Naive thymus-derived CD4-positive, alpha-beta T cell (primary cell): ENCODE data around the gene TMEM260. TPM values are rescaled to one million over a fixed set of nuclear protein-coding genes. Genes with fewer than 3 reads are reported as not detected.

Experiments used
- ATAC-seq: fragments of 150-1000 bp; cut with Tn5 transposase; 2 replicates; pipeline ENCODE4 v1.10.0; 2021; ENCODE audit warnings: mild to moderate bottlenecking, moderate library complexity
- CTCF ChIA-PET: fragments of 350-600 bp; sonication (Branson Sonifier 250); formaldehyde crosslinking; loops from one replicate; lab custom pipeline; 2021; ENCODE audit warnings: antibody characterized with exemption; lab: Charles Lee
- POLR2A ChIA-PET: fragments of 350-600 bp; sonication (Branson Sonifier 250); formaldehyde crosslinking; loops from one replicate; lab custom pipeline; 2021; ENCODE audit warnings: antibody characterized with exemption, inconsistent platforms; lab: Charles Lee
- DNase-seq, 9 donors: peaks; one replicate each; pipeline versions ENCODE4 v3.0.0 to v3.0.0-alpha.2; 2020 to 2022; ENCODE audit warnings: mixed read lengths in 1 of 9
- H3K27ac ChIP-seq: one replicate; pipeline ENCODE4 v1.7.0; 2013; ENCODE audit warnings: mild to moderate bottlenecking, low read depth, low read length, moderate library complexity
- H3K27me3 ChIP-seq, 2 donors: one replicate each; pipeline ENCODE4 v1.7.0; 2013; ENCODE audit warnings: low read length in 2 of 2, mild to moderate bottlenecking in 2 of 2, moderate library complexity in 2 of 2; ENCODE audit not compliant: control insufficient read depth in 2 of 2, insufficient read depth in 2 of 2
- H3K36me3 ChIP-seq, 3 experiments: 1 replicate in 2 of 3; 2 replicates in 1 of 3; pipeline ENCODE4 v1.7.0; 2013; ENCODE audit warnings: low read length in 3 of 3, mild to moderate bottlenecking in 3 of 3, moderate library complexity in 1 of 3; ENCODE audit not compliant: insufficient read depth in 3 of 3, control insufficient read depth in 2 of 3
- H3K4me1 ChIP-seq, 2 donors: one replicate each; pipeline ENCODE4 v1.7.0; 2013; ENCODE audit warnings: low read length in 2 of 2, mild to moderate bottlenecking in 2 of 2, moderate library complexity in 1 of 2; ENCODE audit not compliant: control insufficient read depth in 2 of 2, insufficient read depth in 2 of 2
- H3K4me3 ChIP-seq: 2 replicates; pipeline ENCODE4 v1.7.0; 2013; ENCODE audit warnings: mild to moderate bottlenecking, low read length
- H3K9me3 ChIP-seq, 3 experiments: 1 replicate in 2 of 3; 2 replicates in 1 of 3; pipeline ENCODE4 v1.7.0; 2013; ENCODE audit warnings: low read length in 3 of 3; ENCODE audit not compliant: control insufficient read depth in 2 of 3
- H3K27ac Mint-ChIP-seq, 9 donors: one replicate each; pipeline ENCODE4 v1.8.0; 2020 to 2022; ENCODE audit warnings: mixed read lengths in 9 of 9, mild to moderate bottlenecking in 8 of 9, moderate library complexity in 5 of 9, inconsistent platforms in 2 of 9
- H3K27me3 Mint-ChIP-seq, 5 donors: one replicate each; pipeline ENCODE4 v1.8.0; 2021 to 2022; ENCODE audit warnings: mixed read lengths in 5 of 5, mild to moderate bottlenecking in 1 of 5
- H3K36me3 Mint-ChIP-seq, 5 donors: one replicate each; pipeline ENCODE4 v1.8.0; 2020 to 2022; ENCODE audit warnings: mixed read lengths in 5 of 5, mild to moderate bottlenecking in 3 of 5, inconsistent platforms in 1 of 5
- H3K4me1 Mint-ChIP-seq, 7 donors: one replicate each; pipeline ENCODE4 v1.8.0; 2020 to 2022; ENCODE audit warnings: mixed read lengths in 7 of 7, mild to moderate bottlenecking in 3 of 7, inconsistent platforms in 1 of 7
- H3K4me3 Mint-ChIP-seq, 10 donors: one replicate each; pipeline ENCODE4 v1.8.0; 2020 to 2022; ENCODE audit warnings: mild to moderate bottlenecking in 10 of 10, mixed read lengths in 10 of 10, moderate library complexity in 6 of 10, inconsistent platforms in 2 of 10
- H3K9me3 Mint-ChIP-seq, 11 donors: one replicate each; pipeline ENCODE4 v1.8.0; 2020 to 2022; ENCODE audit warnings: mixed read lengths in 11 of 11, mild to moderate bottlenecking in 4 of 11, inconsistent platforms in 1 of 11, moderate library complexity in 1 of 11
- intact Hi-C, 2 donors: fragments of 100-400 bp; cut with micrococcal nuclease; formaldehyde crosslinking; loops; one replicate each; pipeline ENCODE4 v1.15.1; 2023
- polyA plus RNA-seq, 2 donors: library from polyadenylated mRNA; unstranded; fragments of 300-500 nt; fragmentation: Illumina TruSeq; gene quantifications; one replicate each; pipeline ENCODE4 v1.2.3, GENCODE V29; 2021
- total RNA-seq, 6 experiments: library from RNA in 5 of 6; stranded (reverse) in 5 of 6; gene quantifications; 1 replicate in 5 of 6; 2 replicates in 1 of 6; pipeline ENCODE4 v1.2.3 and lab custom pipeline; 2021 to 2026

The TMEM260 gene
- total and polyA plus RNA-seq, 7 experiments from 2014 or later: 9.8 to 39.0 (median 23.4) TPM

DNA sequence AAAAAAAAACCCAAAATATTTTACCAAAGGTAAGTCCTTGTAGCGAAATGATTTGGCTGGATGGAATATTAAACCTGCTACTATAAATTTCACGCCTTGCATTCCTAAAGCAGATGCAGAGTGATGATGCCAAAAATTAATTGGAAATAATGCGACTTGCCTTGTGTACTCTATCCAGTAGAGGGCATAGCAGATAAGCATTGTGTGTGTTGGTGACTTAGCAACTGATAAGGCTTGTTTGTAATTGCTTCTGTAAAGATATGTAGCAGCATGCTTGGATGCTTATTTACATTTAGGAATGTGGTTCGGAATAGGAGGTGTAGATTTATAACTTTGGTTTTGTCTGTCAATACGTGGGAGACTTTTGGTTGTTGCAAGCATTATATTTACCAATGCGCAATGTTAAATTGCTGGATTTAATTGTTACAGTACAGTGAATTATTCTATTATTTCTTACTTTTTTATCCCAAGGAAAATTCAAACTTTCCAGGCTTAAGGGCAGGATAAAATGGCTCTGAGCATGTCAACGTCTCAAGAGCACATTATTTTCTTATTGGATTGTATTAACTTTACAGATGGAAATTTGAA lies 80.5 kb downstream of the TMEM260 start:
- peaks cover 0 to 14% (median 0%) of the 10 kb centered on the region in 11 donors for H3K9me3 Mint-ChIP-seq
- peaks cover 0 to 7% (median 4%) of the 10 kb centered on the region in 5 donors for H3K27me3 Mint-ChIP-seq
- Histone ChIP-seq H3K27ac (no peak overlapping the region), H3K4me1 (no peaks in the 10 kb centered on the region), H3K9me3 (no peaks in the 10 kb centered on the region), H3K36me3 (no peaks in the 10 kb centered on the region), H3K27me3 (no peaks in the 10 kb centered on the region), H3K4me3 (no peak overlapping the region)
- ATAC-seq (no peak), DNase-seq (peak in 1 of 9 donors; percentile 6)
- intact Hi-C loops: loop anchor here in 1 of 2 donors (5.0 kb wide), 2 partner anchors 407 to 657 kb away; no protein-coding TSS in a partner anchor
- POLR2A ChIA-PET: no interaction called here
- no peaks in the 10 kb centered on the region for H3K4me1 Mint-ChIP-seq
- CTCF ChIA-PET: no interaction called here
- peaks cover 0 to 5% (median 2%) of the 10 kb centered on the region in 5 donors for H3K36me3 Mint-ChIP-seq
- H3K4me3 Mint-ChIP-seq: no peak overlapping the region
- H3K27ac Mint-ChIP-seq: no peak overlapping the region

DNA sequence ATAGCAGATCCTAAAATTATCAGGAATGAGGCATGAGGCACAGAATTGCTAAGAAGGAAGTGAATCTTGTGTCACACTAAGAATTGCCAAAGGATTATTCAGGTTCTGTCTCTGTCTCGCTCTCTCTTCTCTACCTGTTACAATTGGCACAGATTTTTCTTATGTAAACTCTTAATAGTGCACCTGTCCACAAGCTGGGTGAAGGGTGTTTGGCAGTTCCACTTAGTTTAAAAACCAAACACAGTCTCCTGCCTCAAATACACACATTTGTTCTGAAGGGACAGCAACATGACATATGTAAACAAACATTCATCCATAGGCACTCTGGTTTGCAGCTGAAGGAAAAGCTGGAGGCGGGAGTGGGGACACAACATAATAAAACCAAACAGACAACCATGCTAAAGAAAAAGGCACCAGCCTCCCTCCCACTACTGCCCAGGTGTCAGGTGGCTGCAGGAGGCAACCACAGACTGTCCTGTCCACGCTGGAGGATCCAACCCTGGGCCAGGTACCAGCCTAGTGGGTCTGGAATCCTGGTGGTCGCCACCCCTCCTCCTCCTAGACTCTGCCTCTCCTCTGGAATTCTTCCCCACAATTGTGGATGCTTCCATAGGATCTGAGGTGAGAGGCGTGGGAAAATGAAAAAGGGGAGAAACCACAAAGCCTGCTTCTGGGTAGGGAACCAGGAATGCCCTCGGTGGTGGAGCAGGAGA lies 81.2 kb downstream of the TMEM260 start:
- ChIA-PET POLR2A (no interaction called here), CTCF (no interaction called here)
- Mint-ChIP-seq H3K4me3 (no peak overlapping the region), H3K9me3 (peaks cover 0 to 20% (median 2%) of the 10 kb centered on the region in 11 donors), H3K36me3 (peaks cover 0 to 8% (median 5%) of the 10 kb centered on the region in 5 donors), H3K27ac (no peak overlapping the region), H3K4me1 (no peaks in the 10 kb centered on the region), H3K27me3 (peaks cover 0 to 13% (median 4%) of the 10 kb centered on the region in 5 donors)
- Histone ChIP-seq H3K9me3 (no peaks in the 10 kb centered on the region), H3K27me3 (no peaks in the 10 kb centered on the region), H3K4me3 (no peak overlapping the region), H3K4me1 (no peaks in the 10 kb centered on the region), H3K36me3 (no peaks in the 10 kb centered on the region), H3K27ac (no peak overlapping the region)
- no peak for ATAC-seq
- intact Hi-C loops: loop anchor here in 1 of 2 donors (5.0 kb wide), 2 partner anchors 406 to 656 kb away; no protein-coding TSS in a partner anchor
- no peak for DNase-seq

DNA sequence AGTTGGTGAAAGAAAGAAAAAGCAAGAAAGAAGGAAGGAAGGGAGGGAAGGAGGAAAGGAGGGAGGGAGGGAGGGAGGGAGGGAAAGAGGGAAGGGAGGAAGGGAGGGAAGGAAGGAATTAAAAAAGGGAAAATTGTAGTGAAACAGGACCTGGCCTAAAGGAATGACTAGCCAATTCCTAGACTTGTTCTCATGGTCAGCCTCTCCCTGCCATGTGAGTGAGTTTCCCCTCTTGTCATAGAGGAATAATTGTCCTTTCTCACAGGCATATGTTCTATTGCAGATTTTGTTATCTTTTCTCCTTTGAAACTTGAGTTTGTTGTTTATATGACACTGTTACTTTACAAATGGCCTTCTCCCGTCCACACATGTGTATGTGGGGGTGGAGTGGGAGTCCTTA lies 81.9 kb downstream of the TMEM260 start:
- peaks cover 0 to 26% (median 8%) of the 10 kb centered on the region in 11 donors for H3K9me3 Mint-ChIP-seq
- no peak overlapping the region for H3K27ac Mint-ChIP-seq
- no peaks in the 10 kb centered on the region for H3K4me1 Mint-ChIP-seq
- Histone ChIP-seq H3K27me3 (no peaks in the 10 kb centered on the region), H3K36me3 (no peaks in the 10 kb centered on the region), H3K4me3 (no peak overlapping the region), H3K9me3 (no peaks in the 10 kb centered on the region), H3K27ac (no peak overlapping the region), H3K4me1 (no peaks in the 10 kb centered on the region)
- peaks cover 0 to 12% (median 8%) of the 10 kb centered on the region in 5 donors for H3K36me3 Mint-ChIP-seq
- CTCF ChIA-PET: no interaction called here
- no peak for DNase-seq
- peaks cover 0 to 18% (median 4%) of the 10 kb centered on the region in 5 donors for H3K27me3 Mint-ChIP-seq
- ATAC-seq: no peak
- H3K4me3 Mint-ChIP-seq: no peak overlapping the region
- POLR2A ChIA-PET: no interaction called here
- intact Hi-C loops: loop anchor here in 1 of 2 donors (5.0 kb wide), 2 partner anchors 406 to 656 kb away; no protein-coding TSS in a partner anchor

DNA sequence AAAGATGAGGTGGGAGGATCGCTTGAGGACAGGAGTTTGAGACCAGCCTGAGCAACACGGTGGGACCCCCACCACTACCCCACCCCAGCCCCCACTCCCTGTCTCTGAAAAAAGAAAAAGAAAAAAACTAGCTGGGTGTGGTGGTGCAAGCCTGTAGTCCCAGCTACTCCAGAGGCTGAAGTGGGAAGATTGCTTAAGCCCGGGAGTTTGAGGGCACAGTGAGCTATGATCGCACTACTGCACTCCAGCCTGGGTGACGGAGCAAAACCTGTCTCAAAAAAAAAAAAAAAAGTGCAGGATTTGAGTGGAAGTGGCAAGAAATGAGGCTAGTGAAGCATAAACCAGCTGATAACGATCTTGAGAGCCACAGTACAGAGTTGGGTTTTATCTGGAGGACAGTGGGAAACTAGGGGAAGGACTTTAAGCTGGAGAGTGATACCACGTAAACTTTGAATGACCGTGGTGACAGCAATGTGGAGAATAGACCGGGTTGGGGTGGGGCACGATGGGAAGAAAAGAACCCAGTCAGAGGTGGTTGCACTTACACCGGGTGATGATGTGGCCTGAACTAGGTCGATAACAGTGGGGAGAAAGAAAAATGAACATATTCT lies 85.3 kb downstream of the TMEM260 start:
- no peaks in the 10 kb centered on the region for H3K36me3 ChIP-seq

DNA sequence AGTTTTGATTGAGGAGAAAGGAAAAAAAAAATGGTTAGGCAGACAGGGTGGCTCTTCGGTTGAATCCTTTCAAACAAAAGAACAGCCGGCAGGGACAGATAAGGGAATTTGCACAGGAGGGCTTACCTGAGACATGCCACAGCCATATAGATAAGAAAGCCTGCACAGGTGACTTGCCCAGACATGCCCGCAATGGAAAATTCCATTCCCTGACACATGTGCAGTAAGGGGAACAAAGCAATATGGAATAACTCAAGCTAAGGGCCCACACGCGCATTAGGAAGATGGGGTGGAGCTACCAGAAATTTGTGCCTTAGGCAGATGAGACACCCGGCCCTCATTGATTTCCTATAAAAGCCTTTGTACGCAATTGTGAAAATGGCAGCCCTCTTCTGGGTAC lies 86.7 kb downstream of the TMEM260 start:
- Mint-ChIP-seq H3K36me3 (peaks cover 0 to 17% (median 9%) of the 10 kb centered on the region in 5 donors), H3K27me3 (peaks cover 0 to 22% (median 5%) of the 10 kb centered on the region in 5 donors), H3K9me3 (peaks cover 0 to 34% (median 14%) of the 10 kb centered on the region in 11 donors), H3K4me1 (peaks cover 0 to 1% (median 0%) of the 10 kb centered on the region in 7 donors), H3K4me3 (no peak overlapping the region), H3K27ac (no peak overlapping the region)
- ChIA-PET POLR2A (no interaction called here), CTCF (no interaction called here)
- Histone ChIP-seq H3K36me3 (no peaks in the 10 kb centered on the region), H3K27me3 (no peaks in the 10 kb centered on the region), H3K9me3 (no peaks in the 10 kb centered on the region), H3K4me1 (no peaks in the 10 kb centered on the region), H3K27ac (no peak overlapping the region), H3K4me3 (no peak overlapping the region)
- ATAC-seq: no peak
- DNase-seq: no peak
- intact Hi-C loops: no loop called here

More for the DNA sequence above, 85.3 kb downstream of the TMEM260 start:
- intact Hi-C loops: loop anchor here in 1 of 2 donors (5.0 kb wide), 2 partner anchors 402 to 652 kb away; no protein-coding TSS in a partner anchor
- Histone ChIP-seq H3K4me1 (no peaks in the 10 kb centered on the region), H3K9me3 (no peaks in the 10 kb centered on the region), H3K27ac (no peak overlapping the region), H3K27me3 (no peaks in the 10 kb centered on the region), H3K4me3 (no peak overlapping the region)
- Mint-ChIP-seq H3K27ac (no peak overlapping the region), H3K4me1 (peaks cover 0 to 1% (median 0%) of the 10 kb centered on the region in 7 donors), H3K36me3 (peaks cover 0 to 17% (median 9%) of the 10 kb centered on the region in 5 donors), H3K4me3 (no peak overlapping the region), H3K27me3 (peaks cover 0 to 22% (median 5%) of the 10 kb centered on the region in 5 donors), H3K9me3 (peaks cover 0 to 34% (median 14%) of the 10 kb centered on the region in 11 donors)
- DNase-seq (no peak), ATAC-seq (no peak)
- POLR2A ChIA-PET: no interaction called here
- CTCF ChIA-PET: no interaction called here

DNA sequence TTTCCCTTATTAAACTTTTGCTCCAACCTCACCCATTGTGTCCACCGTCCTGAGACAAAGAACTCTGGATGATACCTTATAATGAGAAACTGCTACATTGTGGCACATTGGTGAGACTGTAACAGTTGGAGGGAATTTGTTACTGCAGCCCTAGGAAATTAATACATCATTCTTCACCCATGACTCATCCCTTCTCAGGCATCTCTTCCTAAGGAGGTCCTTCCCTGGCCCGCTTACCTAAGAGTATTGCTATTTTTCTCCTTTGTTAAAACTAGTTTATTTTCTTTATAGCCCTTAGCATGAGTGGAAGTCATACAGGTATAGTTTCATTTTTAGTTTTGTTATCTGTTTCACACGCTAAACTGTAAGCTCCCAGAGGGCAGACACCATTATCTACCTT lies 87.1 kb downstream of the TMEM260 start:
- H3K4me1 Mint-ChIP-seq: peaks cover 0 to 1% (median 0%) of the 10 kb centered on the region in 7 donors
- ChIA-PET CTCF (no interaction called here), POLR2A (no interaction called here)
- DNase-seq: no peak
- peaks cover 0 to 34% (median 14%) of the 10 kb centered on the region in 11 donors for H3K9me3 Mint-ChIP-seq
- Histone ChIP-seq H3K27ac (no peak overlapping the region), H3K36me3 (no peaks in the 10 kb centered on the region), H3K27me3 (no peaks in the 10 kb centered on the region), H3K4me1 (no peaks in the 10 kb centered on the region), H3K9me3 (no peaks in the 10 kb centered on the region), H3K4me3 (no peak overlapping the region)
- peaks cover 0 to 22% (median 5%) of the 10 kb centered on the region in 5 donors for H3K27me3 Mint-ChIP-seq
- peaks cover 0 to 17% (median 9%) of the 10 kb centered on the region in 5 donors for H3K36me3 Mint-ChIP-seq
- ATAC-seq: no peak
- H3K27ac Mint-ChIP-seq: no peak overlapping the region
- H3K4me3 Mint-ChIP-seq: no peak overlapping the region
- intact Hi-C loops: no loop called here
